HPDE6-E6E7 (cell line): ENCODE results near the gene TPSAB1.
"Not testable (repeated sequence)": the region's sequence is repeated elsewhere in the genome, so short reads cannot be mapped to it uniquely, and the experiment has no call there.

Experiments used
- DNase-seq: peaks from one replicate; pipeline ENCODE4 v3.0.0; 2011; ENCODE audit warnings: missing footprints; ENCODE audit errors: extremely low spot score

The TPSAB1 gene

GRCh38 chr16:1247903-1248537, 7.5 kb downstream of the TPSAB1 start:
- DNase-seq: not testable (repeated sequence)

GRCh38 chr16:1249031-1249755, 8.7 kb downstream of the TPSAB1 start:
- DNase-seq: not testable (repeated sequence)

- DNase-seq: not testable (repeated sequence)
Measured at GRCh38 chr16:1253701-1254364, 13.3 kb downstream of the TPSAB1 start.

GRCh38 chr16:1254821-1255220, 14.3 kb downstream of the TPSAB1 start:
- not testable (repeated sequence) for DNase-seq

GRCh38 chr16:1255276-1256122, 15.0 kb downstream of the TPSAB1 start, which contains the start of gene TPSD1:
TPSD1 (plus strand) TSS chr16:1256069; CDS start chr16:1256281, 212 bp downstream.
- DNase-seq: not testable (repeated sequence)

GRCh38 chr16:1256296-1256873, 15.9 kb downstream of the TPSAB1 start:
- not testable (repeated sequence) for DNase-seq

GRCh38 chr16:1256874-1257322, 16.4 kb downstream of the TPSAB1 start:
- no peak for DNase-seq

GRCh38 chr16:1257561-1258224, 17.2 kb downstream of the TPSAB1 start:
- DNase-seq: no peak

- DNase-seq: no peak
Measured at GRCh38 chr16:1258225-1258600, 17.7 kb downstream of the TPSAB1 start.

- no peak for DNase-seq
Measured at GRCh38 chr16:1258906-1259759, 18.6 kb downstream of the TPSAB1 start.

- no peak for DNase-seq
Measured at GRCh38 chr16:1259760-1260068, 19.2 kb downstream of the TPSAB1 start.

- no peak for DNase-seq
Measured at GRCh38 chr16:1260101-1260680, 19.7 kb downstream of the TPSAB1 start.

GRCh38 chr16:1261131-1261892, 20.8 kb downstream of the TPSAB1 start:
- DNase-seq: no peak

- no peak for DNase-seq
Measured at GRCh38 chr16:1262210-1262845, 21.8 kb downstream of the TPSAB1 start.

- no peak for DNase-seq
Measured at GRCh38 chr16:1262846-1263221, 22.3 kb downstream of the TPSAB1 start.

- DNase-seq: no peak
Measured at GRCh38 chr16:1263591-1264344, 23.3 kb downstream of the TPSAB1 start.

- DNase-seq: no peak
Measured at GRCh38 chr16:1264345-1265089, 24.0 kb downstream of the TPSAB1 start.
